ENCODE results near the gene PARP6. TPM values are rescaled to one million over a fixed set of nuclear protein-coding genes. Genes with fewer than 3 reads are reported as not detected.

Gene PARP6
- polyA plus RNA-seq, 1 of the 3 experiments (the other 2 are of a cell fraction), result 57.7 TPM

DNA sequence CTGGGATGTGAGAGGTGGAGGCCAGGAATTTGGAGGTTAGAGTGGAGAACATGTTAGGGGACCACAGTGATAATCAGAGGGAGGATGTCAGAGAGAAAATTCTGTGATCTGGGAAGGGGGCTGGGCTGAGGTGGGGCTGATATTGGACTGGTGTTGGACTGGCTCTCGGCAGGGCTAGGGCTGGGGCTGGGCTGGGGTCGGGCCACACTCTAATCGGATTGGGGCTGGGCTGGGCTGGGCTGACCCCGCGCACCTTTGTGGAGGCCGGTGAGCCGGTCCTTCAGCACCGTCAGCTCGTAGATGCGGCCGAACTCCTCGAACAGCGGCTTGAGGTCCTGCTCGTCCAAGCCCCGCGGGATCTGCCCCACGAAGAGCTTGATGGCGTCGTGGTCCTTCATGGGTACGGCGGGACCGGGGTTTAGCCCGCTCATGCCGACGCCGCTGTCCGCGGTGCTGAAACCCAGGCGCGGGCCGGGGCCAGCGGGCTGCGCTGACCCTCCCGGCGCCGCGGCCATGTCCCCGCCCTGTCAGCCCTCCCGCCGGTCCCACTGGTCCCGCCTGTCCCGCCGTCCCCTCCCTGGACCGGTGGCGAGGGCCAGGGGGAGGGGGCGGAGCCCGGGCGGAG is 47.1 kb upstream of the PARP6 start:
- ChIA-PET POLR2A (interaction anchor here (0.6 to 1.3 kb wide), 3 partner anchors 18 to 56 kb away, joined by 3 to 6 read pairs (median 4); partner anchors contain the start of gene HEXA), CTCF (interaction anchor here (1.3 kb wide), 1 partner anchor 33 kb away, joined by 3 read pairs; no protein-coding TSS in a partner anchor)
- H3F3A ChIP-seq (replicated peaks; ENCODE audit: insufficient read depth), result peaks cover 12% of the 10 kb centered on the region
- H3K27ac ChIP-seq (ENCODE audit: low read depth in 2 of 2, low read length in 1 of 2), result no peak overlapping the region
- no peaks in the 10 kb centered on the region for H3K9me2 ChIP-seq
- no peak overlapping the region for H2AFZ ChIP-seq (ENCODE audit: low read depth)
- no peaks in the 10 kb centered on the region for H3K79me2 ChIP-seq (ENCODE audit: insufficient read depth)
- H3K36me3 ChIP-seq (replicated peaks in 1 of 2; ENCODE audit: control insufficient read depth in 1 of 2, insufficient read depth in 2 of 2, low read length in 1 of 2), result peaks cover 0 to 5% of the 10 kb centered on the region in 2 experiments
- WGBS (ENCODE audit: low lambda C conversion rate), result 11% methylated on average over 5 of the region's 48 CpGs
- H3K27me3 ChIP-seq (ENCODE audit: insufficient read depth), result peaks cover 4% of the 10 kb centered on the region; the same call in 1 of the 2 replicates
- no peak overlapping the region for H3K9ac ChIP-seq
- DNase-seq, result no peak
- H3K9me3 ChIP-seq, result peaks cover 8% of the 10 kb centered on the region; the same call in 1 of the 2 replicates
- no peaks in the 10 kb centered on the region for H4K20me1 ChIP-seq (ENCODE audit: insufficient read depth)
- peaks cover 2 to 24% of the 10 kb centered on the region in 2 experiments; a peak in 1 of 4 replicates for H3K4me1 ChIP-seq (ENCODE audit: control insufficient read depth in 1 of 2, insufficient read depth in 2 of 2, low read depth in 1 of 2, low read length in 1 of 2)
- TF ChIP-seq TEAD4 (IDR thresholded peaks at IDR 0.05; ENCODE audit: borderline replicate concordance, insufficient read depth) (no peak), NFIC (IDR thresholded peaks at IDR 0.05; ENCODE audit: borderline replicate concordance) (no peak), FOSL2 (IDR thresholded peaks at IDR 0.05; ENCODE audit: borderline replicate concordance, low read depth) (no peak), SIN3A (IDR thresholded peaks at IDR 0.05; ENCODE audit: borderline replicate concordance, low read depth, low read length) (peak; percentile 82; the same call in 1 of the 2 replicates), TAF1 (IDR thresholded peaks at IDR 0.05; ENCODE audit: borderline replicate concordance, low read depth, low read length) (no peak)
- TF ChIP-seq, protein P1, sequence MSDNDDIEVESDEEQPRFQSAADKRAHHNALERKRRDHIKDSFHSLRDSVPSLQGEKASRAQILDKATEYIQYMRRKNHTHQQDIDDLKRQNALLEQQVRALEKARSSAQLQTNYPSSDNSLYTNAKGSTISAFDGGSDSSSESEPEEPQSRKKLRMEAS (IDR thresholded peaks at IDR 0.05; ENCODE audit: low read depth), result peak; percentile 95
- TF ChIP-seq, protein P2, sequence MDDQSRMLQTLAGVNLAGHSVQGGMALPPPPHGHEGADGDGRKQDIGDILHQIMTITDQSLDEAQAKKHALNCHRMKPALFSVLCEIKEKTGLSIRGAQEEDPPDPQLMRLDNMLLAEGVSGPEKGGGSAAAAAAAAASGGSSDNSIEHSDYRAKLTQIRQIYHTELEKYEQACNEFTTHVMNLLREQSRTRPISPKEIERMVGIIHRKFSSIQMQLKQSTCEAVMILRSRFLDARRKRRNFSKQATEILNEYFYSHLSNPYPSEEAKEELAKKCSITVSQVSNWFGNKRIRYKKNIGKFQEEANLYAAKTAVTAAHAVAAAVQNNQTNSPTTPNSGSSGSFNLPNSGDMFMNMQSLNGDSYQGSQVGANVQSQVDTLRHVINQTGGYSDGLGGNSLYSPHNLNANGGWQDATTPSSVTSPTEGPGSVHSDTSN (IDR thresholded peaks at IDR 0.05), result no peak
- TF ChIP-seq, protein P3, sequence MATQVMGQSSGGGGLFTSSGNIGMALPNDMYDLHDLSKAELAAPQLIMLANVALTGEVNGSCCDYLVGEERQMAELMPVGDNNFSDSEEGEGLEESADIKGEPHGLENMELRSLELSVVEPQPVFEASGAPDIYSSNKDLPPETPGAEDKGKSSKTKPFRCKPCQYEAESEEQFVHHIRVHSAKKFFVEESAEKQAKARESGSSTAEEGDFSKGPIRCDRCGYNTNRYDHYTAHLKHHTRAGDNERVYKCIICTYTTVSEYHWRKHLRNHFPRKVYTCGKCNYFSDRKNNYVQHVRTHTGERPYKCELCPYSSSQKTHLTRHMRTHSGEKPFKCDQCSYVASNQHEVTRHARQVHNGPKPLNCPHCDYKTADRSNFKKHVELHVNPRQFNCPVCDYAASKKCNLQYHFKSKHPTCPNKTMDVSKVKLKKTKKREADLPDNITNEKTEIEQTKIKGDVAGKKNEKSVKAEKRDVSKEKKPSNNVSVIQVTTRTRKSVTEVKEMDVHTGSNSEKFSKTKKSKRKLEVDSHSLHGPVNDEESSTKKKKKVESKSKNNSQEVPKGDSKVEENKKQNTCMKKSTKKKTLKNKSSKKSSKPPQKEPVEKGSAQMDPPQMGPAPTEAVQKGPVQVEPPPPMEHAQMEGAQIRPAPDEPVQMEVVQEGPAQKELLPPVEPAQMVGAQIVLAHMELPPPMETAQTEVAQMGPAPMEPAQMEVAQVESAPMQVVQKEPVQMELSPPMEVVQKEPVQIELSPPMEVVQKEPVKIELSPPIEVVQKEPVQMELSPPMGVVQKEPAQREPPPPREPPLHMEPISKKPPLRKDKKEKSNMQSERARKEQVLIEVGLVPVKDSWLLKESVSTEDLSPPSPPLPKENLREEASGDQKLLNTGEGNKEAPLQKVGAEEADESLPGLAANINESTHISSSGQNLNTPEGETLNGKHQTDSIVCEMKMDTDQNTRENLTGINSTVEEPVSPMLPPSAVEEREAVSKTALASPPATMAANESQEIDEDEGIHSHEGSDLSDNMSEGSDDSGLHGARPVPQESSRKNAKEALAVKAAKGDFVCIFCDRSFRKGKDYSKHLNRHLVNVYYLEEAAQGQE (IDR thresholded peaks at IDR 0.05; ENCODE audit: low read depth, low read length), result peak; percentile 100
- TF ChIP-seq, protein P4, sequence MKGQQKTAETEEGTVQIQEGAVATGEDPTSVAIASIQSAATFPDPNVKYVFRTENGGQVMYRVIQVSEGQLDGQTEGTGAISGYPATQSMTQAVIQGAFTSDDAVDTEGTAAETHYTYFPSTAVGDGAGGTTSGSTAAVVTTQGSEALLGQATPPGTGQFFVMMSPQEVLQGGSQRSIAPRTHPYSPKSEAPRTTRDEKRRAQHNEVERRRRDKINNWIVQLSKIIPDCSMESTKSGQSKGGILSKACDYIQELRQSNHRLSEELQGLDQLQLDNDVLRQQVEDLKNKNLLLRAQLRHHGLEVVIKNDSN (IDR thresholded peaks at IDR 0.05; ENCODE audit: borderline replicate concordance, low read depth), result no peak
- TF ChIP-seq, protein P5, sequence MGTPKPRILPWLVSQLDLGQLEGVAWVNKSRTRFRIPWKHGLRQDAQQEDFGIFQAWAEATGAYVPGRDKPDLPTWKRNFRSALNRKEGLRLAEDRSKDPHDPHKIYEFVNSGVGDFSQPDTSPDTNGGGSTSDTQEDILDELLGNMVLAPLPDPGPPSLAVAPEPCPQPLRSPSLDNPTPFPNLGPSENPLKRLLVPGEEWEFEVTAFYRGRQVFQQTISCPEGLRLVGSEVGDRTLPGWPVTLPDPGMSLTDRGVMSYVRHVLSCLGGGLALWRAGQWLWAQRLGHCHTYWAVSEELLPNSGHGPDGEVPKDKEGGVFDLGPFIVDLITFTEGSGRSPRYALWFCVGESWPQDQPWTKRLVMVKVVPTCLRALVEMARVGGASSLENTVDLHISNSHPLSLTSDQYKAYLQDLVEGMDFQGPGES (IDR thresholded peaks at IDR 0.05; ENCODE audit: low read depth, low read length), result no peak
- peak overlapping the region in 1 of 2 experiments; percentile 42; a peak in 2 of 4 replicates for H3K4me3 ChIP-seq (ENCODE audit: low read depth in 2 of 2, low read length in 1 of 2)
- peak overlapping the region; percentile 74; the same call in 1 of the 2 replicates for H3K4me2 ChIP-seq

All from SK-N-SH (cell line).